Parathyroid adenoma (tissue), 2 donors: Measurements from ENCODE around the gene PRMT2.
"Not testable (repeated sequence)": the region's sequence is repeated elsewhere in the genome, so short reads cannot be mapped to it uniquely, and the experiment has no call there.

Experiments
- H2AFZ ChIP-seq: fragments of 300-600 bp; sonication (generic); one replicate; pipeline ENCODE4 v1.7.0; 2017; ENCODE audit warnings: antibody characterized with exemption, mild to moderate bottlenecking
- H3K27ac ChIP-seq: fragments of 300-600 bp; sonication (generic); one replicate; pipeline ENCODE4 v1.7.0; 2017
- H3K27me3 ChIP-seq: fragments of 300-600 bp; sonication (generic); one replicate; pipeline ENCODE4 v1.7.0; 2017; ENCODE audit warnings: low read length; ENCODE audit not compliant: control insufficient read depth, insufficient read depth
- H3K36me3 ChIP-seq: fragments of 300-600 bp; sonication (generic); one replicate; pipeline ENCODE4 v1.7.0; 2017; ENCODE audit warnings: low read length; ENCODE audit not compliant: control insufficient read depth, insufficient read depth
- H3K4me1 ChIP-seq: fragments of 300-600 bp; sonication (generic); one replicate; pipeline ENCODE4 v1.7.0; 2017; ENCODE audit warnings: control low read depth
- H3K4me2 ChIP-seq: fragments of 300-600 bp; sonication (generic); one replicate; pipeline ENCODE4 v1.7.0; 2017; ENCODE audit warnings: low read length
- H3K4me3 ChIP-seq: fragments of 300-600 bp; sonication (generic); one replicate; pipeline ENCODE4 v1.7.0; 2017; ENCODE audit warnings: low read depth, low read length
- H3K79me2 ChIP-seq: fragments of 300-600 bp; sonication (generic); one replicate; pipeline ENCODE4 v1.7.0; 2017; ENCODE audit warnings: control low read depth
- H3K9ac ChIP-seq: fragments of 300-600 bp; sonication (generic); one replicate; pipeline ENCODE4 v1.7.0; 2017; ENCODE audit warnings: mild to moderate bottlenecking
- H3K9me3 ChIP-seq: fragments of 300-600 bp; sonication (generic); one replicate; pipeline ENCODE4 v1.7.0; 2017; ENCODE audit warnings: low read length; ENCODE audit not compliant: control insufficient read depth
- TF ChIP-seq, protein P1 (sequence below): fragments of 300-600 bp; sonication (generic); IDR thresholded peaks from one replicate; pipeline ENCODE4 v1.7.0; 2017; ENCODE audit warnings: antibody characterized with exemption, mild to moderate bottlenecking
- donor health status: primary hyperparathyroidism.

Gene PRMT2

DNA sequence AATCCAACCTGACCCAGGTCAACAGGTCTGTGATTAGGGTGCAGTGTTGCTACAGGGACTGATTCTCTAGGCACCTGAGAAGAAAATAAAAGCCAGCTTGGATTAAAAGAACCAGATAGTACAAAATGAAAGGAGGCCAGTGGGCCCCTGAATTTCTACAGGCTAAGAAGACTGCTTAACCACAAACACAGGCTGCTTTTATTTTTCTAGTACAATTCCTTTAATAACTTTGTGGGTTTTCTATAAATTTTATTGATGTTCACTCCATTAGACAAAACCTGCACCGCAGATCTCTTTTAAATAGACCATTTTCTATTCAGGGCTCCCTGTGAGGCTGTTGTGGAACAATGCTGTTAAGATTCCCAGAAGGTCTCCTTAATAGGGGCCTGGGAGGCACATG, 9.7 kb upstream of the PRMT2 start:
- TF ChIP-seq, protein P1, sequence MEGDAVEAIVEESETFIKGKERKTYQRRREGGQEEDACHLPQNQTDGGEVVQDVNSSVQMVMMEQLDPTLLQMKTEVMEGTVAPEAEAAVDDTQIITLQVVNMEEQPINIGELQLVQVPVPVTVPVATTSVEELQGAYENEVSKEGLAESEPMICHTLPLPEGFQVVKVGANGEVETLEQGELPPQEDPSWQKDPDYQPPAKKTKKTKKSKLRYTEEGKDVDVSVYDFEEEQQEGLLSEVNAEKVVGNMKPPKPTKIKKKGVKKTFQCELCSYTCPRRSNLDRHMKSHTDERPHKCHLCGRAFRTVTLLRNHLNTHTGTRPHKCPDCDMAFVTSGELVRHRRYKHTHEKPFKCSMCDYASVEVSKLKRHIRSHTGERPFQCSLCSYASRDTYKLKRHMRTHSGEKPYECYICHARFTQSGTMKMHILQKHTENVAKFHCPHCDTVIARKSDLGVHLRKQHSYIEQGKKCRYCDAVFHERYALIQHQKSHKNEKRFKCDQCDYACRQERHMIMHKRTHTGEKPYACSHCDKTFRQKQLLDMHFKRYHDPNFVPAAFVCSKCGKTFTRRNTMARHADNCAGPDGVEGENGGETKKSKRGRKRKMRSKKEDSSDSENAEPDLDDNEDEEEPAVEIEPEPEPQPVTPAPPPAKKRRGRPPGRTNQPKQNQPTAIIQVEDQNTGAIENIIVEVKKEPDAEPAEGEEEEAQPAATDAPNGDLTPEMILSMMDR, result no peak
- no peak overlapping the region for H3K4me2 ChIP-seq
- H3K36me3 ChIP-seq, result no peaks in the 10 kb centered on the region
- no peak overlapping the region for H3K9ac ChIP-seq
- no peaks in the 10 kb centered on the region for H3K4me1 ChIP-seq
- no peaks in the 10 kb centered on the region for H3K9me3 ChIP-seq
- H3K27ac ChIP-seq, result no peak overlapping the region
- no peak overlapping the region for H2AFZ ChIP-seq
- H3K79me2 ChIP-seq, result no peaks in the 10 kb centered on the region
- H3K4me3 ChIP-seq, result no peak overlapping the region
- no peaks in the 10 kb centered on the region for H3K27me3 ChIP-seq

DNA sequence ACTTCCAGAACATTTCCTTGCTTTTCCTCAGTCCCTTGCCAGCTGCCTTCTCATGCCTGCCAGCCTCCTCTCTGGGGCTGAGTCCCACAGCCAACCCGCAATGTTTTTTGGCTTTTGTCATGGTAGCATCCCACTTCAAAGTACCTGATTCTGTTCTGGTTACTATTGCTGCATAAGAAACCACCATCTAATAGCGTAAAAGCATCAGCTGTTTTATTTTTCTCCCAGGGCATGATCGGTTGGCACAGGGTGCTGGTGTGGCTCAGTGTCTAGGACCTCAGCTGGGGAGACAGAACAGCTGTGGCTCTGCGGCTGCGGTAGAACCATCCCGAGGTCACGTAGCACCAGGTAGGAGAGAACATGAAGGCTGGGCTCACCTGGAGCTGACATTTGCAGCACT, 8.9 kb upstream of the PRMT2 start:
- H3K27ac ChIP-seq, result no peak overlapping the region
- TF ChIP-seq, protein P1, result no peak
- no peaks in the 10 kb centered on the region for H3K36me3 ChIP-seq
- no peak overlapping the region for H2AFZ ChIP-seq
- no peaks in the 10 kb centered on the region for H3K79me2 ChIP-seq
- H3K27me3 ChIP-seq, result no peaks in the 10 kb centered on the region
- H3K9ac ChIP-seq, result no peak overlapping the region
- no peaks in the 10 kb centered on the region for H3K4me1 ChIP-seq
- H3K9me3 ChIP-seq, result no peaks in the 10 kb centered on the region
- no peak overlapping the region for H3K4me2 ChIP-seq
- no peak overlapping the region for H3K4me3 ChIP-seq

DNA sequence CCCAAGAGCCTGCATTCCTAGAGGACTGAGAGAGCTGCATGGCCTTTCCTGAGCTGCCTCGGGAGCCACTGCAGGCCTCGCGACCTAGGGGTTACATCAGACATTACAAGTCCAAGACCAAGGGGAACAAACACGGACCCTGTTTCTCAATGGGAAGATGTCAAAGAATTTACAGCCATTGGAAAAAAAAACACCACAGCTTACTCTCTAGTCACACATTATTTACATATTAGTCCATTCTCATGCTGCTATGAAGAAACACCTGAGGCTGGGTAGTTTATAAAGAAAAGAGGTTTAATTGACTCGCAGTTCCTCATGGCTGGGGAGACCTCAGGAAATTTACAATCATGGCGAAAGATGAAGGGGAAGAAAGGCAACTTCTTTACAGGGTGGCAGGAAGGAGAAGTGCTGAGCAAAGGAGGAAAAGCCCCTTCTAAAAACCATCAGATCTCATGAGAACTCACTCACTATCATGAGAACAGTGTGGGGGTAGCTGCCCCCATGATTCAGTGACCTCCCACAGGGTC, 8.4 kb upstream of the PRMT2 start:
- H3K4me3 ChIP-seq, result no peak overlapping the region
- no peak overlapping the region for H3K27ac ChIP-seq
- H3K27me3 ChIP-seq, result no peaks in the 10 kb centered on the region
- H3K4me2 ChIP-seq, result no peak overlapping the region
- H3K79me2 ChIP-seq, result no peaks in the 10 kb centered on the region
- H2AFZ ChIP-seq, result no peak overlapping the region
- H3K9me3 ChIP-seq, result no peaks in the 10 kb centered on the region
- H3K4me1 ChIP-seq, result no peaks in the 10 kb centered on the region
- TF ChIP-seq, protein P1, result no peak
- no peaks in the 10 kb centered on the region for H3K36me3 ChIP-seq
- no peak overlapping the region for H3K9ac ChIP-seq

DNA sequence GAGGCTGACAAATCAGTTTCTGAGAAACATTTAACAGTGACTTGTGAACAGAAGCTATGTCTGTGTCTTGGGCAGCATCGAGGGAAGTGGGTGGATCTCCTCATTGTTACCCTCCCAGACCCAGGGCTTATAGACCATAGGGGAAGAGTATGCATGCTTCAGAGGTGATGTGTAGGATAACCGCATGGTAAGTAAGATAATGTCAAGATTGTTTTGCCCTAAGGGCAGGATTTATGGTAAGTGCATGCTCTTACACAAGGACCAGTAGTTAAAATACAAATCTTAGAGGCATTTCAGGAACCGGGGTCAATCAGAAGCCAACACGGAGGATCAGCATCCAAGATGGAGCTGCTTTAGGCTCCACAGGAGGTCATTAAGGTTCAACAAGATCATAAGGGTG, 7.7 kb upstream of the PRMT2 start:
- Histone ChIP-seq H3K79me2 (no peaks in the 10 kb centered on the region), H3K9ac (no peak overlapping the region), H3K36me3 (no peaks in the 10 kb centered on the region), H3K4me2 (no peak overlapping the region), H2AFZ (no peak overlapping the region), H3K4me1 (no peaks in the 10 kb centered on the region), H3K27ac (no peak overlapping the region), H3K27me3 (no peaks in the 10 kb centered on the region), H3K4me3 (no peak overlapping the region), H3K9me3 (no peaks in the 10 kb centered on the region)
- TF ChIP-seq, protein P1, result no peak

DNA sequence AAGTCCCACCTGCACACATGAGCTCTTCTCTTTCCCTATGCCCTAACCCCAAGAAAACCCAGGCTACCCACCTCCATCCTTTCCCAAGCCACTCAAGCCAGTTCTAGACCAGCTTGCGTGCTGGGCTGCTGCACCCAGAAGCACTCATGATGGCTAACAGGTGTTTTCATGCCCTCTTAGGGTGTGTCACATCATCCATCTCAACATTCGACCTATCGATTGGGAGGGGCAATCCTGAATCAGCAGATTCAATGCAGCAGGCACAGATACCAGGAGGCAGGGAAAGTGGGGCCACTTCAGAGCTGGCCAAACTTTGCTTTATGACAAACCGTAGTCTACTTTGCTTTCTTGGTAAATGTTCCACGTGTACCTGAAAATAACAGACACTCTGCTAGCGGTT, 6.6 kb upstream of the PRMT2 start:
- Histone ChIP-seq H3K9me3 (no peaks in the 10 kb centered on the region), H3K36me3 (no peaks in the 10 kb centered on the region), H3K4me1 (no peaks in the 10 kb centered on the region), H3K9ac (no peak overlapping the region), H3K27ac (no peak overlapping the region), H3K4me2 (no peak overlapping the region), H3K4me3 (no peak overlapping the region), H3K79me2 (no peaks in the 10 kb centered on the region), H3K27me3 (no peaks in the 10 kb centered on the region), H2AFZ (no peak overlapping the region)
- TF ChIP-seq, protein P1, result no peak

DNA sequence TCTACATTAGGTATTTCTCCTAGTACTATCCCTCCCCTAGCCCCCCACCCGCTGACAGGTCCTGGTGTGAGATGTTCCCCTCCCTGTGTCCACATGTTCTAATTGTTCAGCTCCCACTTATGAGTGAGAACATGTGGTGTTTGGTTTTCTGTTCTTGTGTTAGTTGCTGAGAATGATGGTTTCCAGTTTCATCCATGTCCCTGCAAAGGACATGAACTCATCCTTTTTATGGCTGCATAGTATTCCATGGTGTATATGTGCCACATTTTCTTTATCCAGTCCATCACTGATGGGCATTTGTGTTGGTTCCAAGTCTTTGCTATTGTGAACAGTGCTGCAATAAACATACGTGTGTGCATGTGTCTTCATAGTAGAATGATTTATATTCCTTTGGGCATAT, 4.6 kb upstream of the PRMT2 start:
- H2AFZ ChIP-seq, H3K9me3 ChIP-seq, H3K4me2 ChIP-seq, H3K79me2 ChIP-seq, H3K27ac ChIP-seq, H3K9ac ChIP-seq, H3K4me1 ChIP-seq, H3K27me3 ChIP-seq, H3K36me3 ChIP-seq, H3K4me3 ChIP-seq: not testable (repeated sequence)
